GM12878 (cell line): ENCODE data around the gene FAAH2.

ENCODE experiments used
- EZH2 ChIP-seq: IDR thresholded peaks from 2 replicates; pipeline ENCODE4 v1.6.1; 2012; ENCODE audit warnings: low read depth, mild to moderate bottlenecking, control low read depth, inconsistent platforms, low read length, borderline replicate concordance; ENCODE audit not compliant: control insufficient read depth
- KDM1A ChIP-seq: fragments of 200-600 bp; sonication (generic); IDR thresholded peaks from 2 replicates; pipeline ENCODE4 v1.6.1; 2016; ENCODE audit warnings: borderline replicate concordance
- MEF2A ChIP-seq: IDR thresholded peaks from 2 replicates; pipeline ENCODE4 v1.6.1; 2011; ENCODE audit warnings: low read depth, mild to moderate bottlenecking, low read length, moderate library complexity; ENCODE audit not compliant: insufficient read depth
- TF ChIP-seq, protein P1 (sequence below), 3 experiments: IDR thresholded peaks in 2 of 3; conservative IDR thresholded peaks in 1 of 3; 2 replicates each; pipeline ENCODE4 v1.5.1; 2011; ENCODE audit warnings: low read depth in 3 of 3, low read length in 3 of 3, mild to moderate bottlenecking in 3 of 3, control low read depth in 2 of 3, moderate library complexity in 2 of 3, inconsistent platforms in 1 of 3, mixed read lengths in 1 of 3; ENCODE audit not compliant: control insufficient read depth in 2 of 3, insufficient read depth in 1 of 3; ENCODE audit errors: extremely low read depth in 1 of 3

DNA sequence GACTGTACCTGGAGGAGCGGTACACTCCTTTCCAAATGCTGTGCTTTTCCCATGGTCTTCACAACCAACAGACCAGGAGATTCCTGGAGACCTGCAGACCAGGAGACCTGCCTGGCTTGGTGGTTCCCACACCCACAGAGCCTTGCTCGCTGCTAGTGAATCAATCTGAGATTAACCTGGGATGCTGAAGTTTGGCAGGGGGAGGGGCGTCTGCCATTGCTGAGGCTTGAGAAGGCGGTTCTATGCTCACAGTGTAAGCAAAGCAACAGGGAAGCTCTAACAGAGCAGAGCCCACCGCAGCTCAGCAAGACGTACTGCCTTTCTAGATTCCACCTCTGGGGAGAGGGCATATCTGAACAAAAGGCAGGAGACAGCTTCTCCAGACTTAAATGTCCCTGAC, 34.5 kb upstream of the FAAH2 start:
- TF ChIP-seq EZH2 = no peak
- TF ChIP-seq, protein P1, sequence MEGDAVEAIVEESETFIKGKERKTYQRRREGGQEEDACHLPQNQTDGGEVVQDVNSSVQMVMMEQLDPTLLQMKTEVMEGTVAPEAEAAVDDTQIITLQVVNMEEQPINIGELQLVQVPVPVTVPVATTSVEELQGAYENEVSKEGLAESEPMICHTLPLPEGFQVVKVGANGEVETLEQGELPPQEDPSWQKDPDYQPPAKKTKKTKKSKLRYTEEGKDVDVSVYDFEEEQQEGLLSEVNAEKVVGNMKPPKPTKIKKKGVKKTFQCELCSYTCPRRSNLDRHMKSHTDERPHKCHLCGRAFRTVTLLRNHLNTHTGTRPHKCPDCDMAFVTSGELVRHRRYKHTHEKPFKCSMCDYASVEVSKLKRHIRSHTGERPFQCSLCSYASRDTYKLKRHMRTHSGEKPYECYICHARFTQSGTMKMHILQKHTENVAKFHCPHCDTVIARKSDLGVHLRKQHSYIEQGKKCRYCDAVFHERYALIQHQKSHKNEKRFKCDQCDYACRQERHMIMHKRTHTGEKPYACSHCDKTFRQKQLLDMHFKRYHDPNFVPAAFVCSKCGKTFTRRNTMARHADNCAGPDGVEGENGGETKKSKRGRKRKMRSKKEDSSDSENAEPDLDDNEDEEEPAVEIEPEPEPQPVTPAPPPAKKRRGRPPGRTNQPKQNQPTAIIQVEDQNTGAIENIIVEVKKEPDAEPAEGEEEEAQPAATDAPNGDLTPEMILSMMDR (IDR thresholded peaks at IDR 0.05 in 2 of 3, conservative IDR thresholded peaks at IDR 0.05 in 1 of 3; ENCODE audit: control insufficient read depth in 2 of 3, extremely low read depth in 1 of 3, insufficient read depth in 1 of 3, low read depth in 3 of 3, low read length in 3 of 3) = no peak
- TF ChIP-seq MEF2A = no peak
- no peak for TF ChIP-seq KDM1A
